Panc1 (cell line): Measurements from ENCODE around the gene A2ML1. TPM values are rescaled to one million over a fixed set of nuclear protein-coding genes. Genes with fewer than 3 reads are reported as not detected.

Experiments used
- ATAC-seq: fragments of 200-7000 bp; cut with Tn5 transposase; 2 replicates; pipeline ENCODE4 v1.9.1; 2020; ENCODE audit warnings: mild to moderate bottlenecking, moderate library complexity
- BruUV-seq: library from RNA; stranded (reverse); fragments of 400-500 nt; replicated peaks from 2 replicates; lab custom pipeline; 2021; lab: Mats Ljungman, UMichigan
- CTCF ChIA-PET: fragments of 300-600 bp; sonication (Branson Sonifier 250); formaldehyde crosslinking; loops from one replicate; lab custom pipeline; 2022; ENCODE audit warnings: antibody characterized with exemption; lab: Charles Lee
- POLR2A ChIA-PET: fragments of 300-600 bp; sonication (Branson Sonifier 250); formaldehyde crosslinking; loops from one replicate; lab custom pipeline; 2022; ENCODE audit warnings: antibody characterized with exemption; lab: Charles Lee
- DNase-seq: peaks from one replicate; pipeline ENCODE4 v3.0.0-alpha.2; 2010; ENCODE audit warnings: low read depth, low spot score
- H3K27ac ChIP-seq: 2 replicates; pipeline ENCODE4 v1.5.1; 2011; ENCODE audit warnings: mild to moderate bottlenecking, low read length, inconsistent platforms
- H3K27me3 ChIP-seq: fragments of 200-500 bp; sonication (Bioruptor generic); 2 replicates; pipeline ENCODE4 v1.6.0; 2014; ENCODE audit warnings: low read length, inconsistent platforms; ENCODE audit not compliant: control insufficient read depth, insufficient read depth
- H3K36me3 ChIP-seq: fragments of 200-500 bp; sonication (Bioruptor generic); 2 replicates; pipeline ENCODE4 v1.5.1; 2014; ENCODE audit warnings: inconsistent platforms, mild to moderate bottlenecking, low read length, moderate library complexity; ENCODE audit not compliant: control insufficient read depth, insufficient read depth
- H3K4me1 ChIP-seq: 2 replicates; pipeline ENCODE4 v1.5.1; 2011; ENCODE audit warnings: inconsistent platforms, mild to moderate bottlenecking, low read length, moderate library complexity; ENCODE audit not compliant: control insufficient read depth, insufficient read depth
- H3K4me3 ChIP-seq, 2 experiments: 2 replicates each; pipeline ENCODE4 v1.5.1; 2011 to 2012; ENCODE audit warnings: low read depth in 2 of 2, low read length in 2 of 2, mild to moderate bottlenecking in 2 of 2, inconsistent platforms in 1 of 2, moderate library complexity in 1 of 2
- H3K9me3 ChIP-seq: fragments of 200-500 bp; sonication (Bioruptor generic); 2 replicates; pipeline ENCODE4 v1.5.1; 2014; ENCODE audit warnings: low read depth, mild to moderate bottlenecking, inconsistent platforms, low read length, moderate library complexity; ENCODE audit not compliant: control insufficient read depth, insufficient read depth
- CTCF ChIP-seq: fragments of 450-650 bp; IDR thresholded peaks from 2 replicates; pipeline ENCODE4 v1.5.1; 2017; ENCODE audit warnings: mild to moderate bottlenecking
- POLR2AphosphoS5 ChIP-seq: IDR thresholded peaks from 2 replicates; pipeline ENCODE4 v1.6.1; 2012; ENCODE audit warnings: mild to moderate bottlenecking, low read depth, low read length, moderate library complexity
- REST ChIP-seq, 2 experiments: IDR thresholded peaks; 2 replicates each; pipeline ENCODE4 v1.6.1; 2011 to 2012; ENCODE audit warnings: low read depth in 2 of 2, control low read depth in 1 of 2, low read length in 1 of 2, mild to moderate bottlenecking in 1 of 2, moderate library complexity in 1 of 2; ENCODE audit not compliant: insufficient read depth in 1 of 2
- SIN3A ChIP-seq: IDR thresholded peaks from 2 replicates; pipeline ENCODE4 v1.6.1; 2012; ENCODE audit warnings: low read depth, mild to moderate bottlenecking, low read length, moderate library complexity, borderline replicate concordance; ENCODE audit not compliant: insufficient read depth
- TCF7L2 ChIP-seq: IDR thresholded peaks from 2 replicates; pipeline ENCODE4 v1.6.1; 2011; ENCODE audit warnings: mild to moderate bottlenecking, low read depth, low read length, inconsistent platforms
- in situ Hi-C: cut with HindIII; loops from 2 replicates; pipeline ENCODE4 v1.10.0; 2016; ENCODE audit warnings: low sequenced_read_pairs, low pct_unique_long_range_greater_than_20kb
- intact Hi-C: fragments of 100-400 bp; cut with micrococcal nuclease; formaldehyde crosslinking; loops from one replicate; pipeline ENCODE4 v1.10.0; 2022; ENCODE audit not compliant: unreplicated experiment
- total RNA-seq: library from RNA; stranded (reverse); gene quantifications from one replicate; pipeline ENCODE4 v1.2.1, GENCODE V29; 2021; ENCODE audit not compliant: unreplicated experiment

Gene A2ML1
- total RNA-seq, 1 experiment from 2014 or later: not detected

DNA sequence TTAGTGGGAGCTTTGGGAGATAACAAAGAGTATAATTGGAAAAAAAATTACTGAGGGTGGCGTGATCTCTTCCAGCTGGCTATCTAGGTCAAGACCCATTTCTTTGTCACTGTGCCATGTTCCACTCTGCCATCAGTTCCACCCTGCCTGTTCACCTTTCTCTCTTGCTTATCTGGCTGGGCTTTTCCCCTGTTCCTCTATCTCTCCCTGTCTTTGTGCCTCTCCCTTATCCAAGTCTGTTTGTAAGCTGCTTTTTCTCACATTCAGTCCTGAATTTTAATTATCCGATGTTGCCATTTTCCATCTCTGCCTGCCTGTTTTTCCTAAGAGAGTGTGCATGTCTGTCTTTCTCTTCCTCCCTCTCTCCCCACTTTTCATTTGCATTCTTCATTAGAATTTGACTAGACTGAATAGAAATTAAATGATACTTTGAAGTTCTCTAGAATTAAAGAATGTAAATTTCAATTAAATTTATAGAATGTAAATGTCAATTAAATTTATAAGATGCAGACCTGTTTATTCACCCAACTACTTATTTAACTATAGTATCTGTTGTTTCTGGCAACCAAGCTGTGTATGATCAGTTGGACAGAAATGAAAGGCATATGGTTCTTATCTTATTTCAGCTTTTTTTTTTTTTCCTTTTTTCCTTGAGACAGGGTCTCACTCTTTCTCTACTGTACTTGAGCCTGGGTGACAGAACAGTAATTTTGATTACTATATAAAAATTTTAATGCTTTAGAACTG is 40.9 kb upstream of the A2ML1 start:
- BruUV-seq: no TSS peak
- CTCF ChIA-PET: no interaction called here
- no peak overlapping the region for H3K4me3 ChIP-seq
- POLR2A ChIA-PET: interaction anchor here (0.5 kb wide), 1 partner anchor 96 kb away, joined by 3 read pairs; no protein-coding TSS in a partner anchor
- H3K27me3 ChIP-seq: no peaks in the 10 kb centered on the region
- ATAC-seq: no peak
- no peaks in the 10 kb centered on the region for H3K9me3 ChIP-seq
- intact Hi-C loops: loop anchor here (10.0 kb wide), 1 partner anchor 113 kb away; no protein-coding TSS in a partner anchor
- H3K27ac ChIP-seq: no peak overlapping the region
- in situ Hi-C loops: no loop called here
- no peaks in the 10 kb centered on the region; the same call in 1 of the 2 replicates for H3K36me3 ChIP-seq
- TF ChIP-seq SIN3A: no peak
- TF ChIP-seq POLR2AphosphoS5: no peak
- no peak for DNase-seq
- H3K4me1 ChIP-seq: no peaks in the 10 kb centered on the region

DNA sequence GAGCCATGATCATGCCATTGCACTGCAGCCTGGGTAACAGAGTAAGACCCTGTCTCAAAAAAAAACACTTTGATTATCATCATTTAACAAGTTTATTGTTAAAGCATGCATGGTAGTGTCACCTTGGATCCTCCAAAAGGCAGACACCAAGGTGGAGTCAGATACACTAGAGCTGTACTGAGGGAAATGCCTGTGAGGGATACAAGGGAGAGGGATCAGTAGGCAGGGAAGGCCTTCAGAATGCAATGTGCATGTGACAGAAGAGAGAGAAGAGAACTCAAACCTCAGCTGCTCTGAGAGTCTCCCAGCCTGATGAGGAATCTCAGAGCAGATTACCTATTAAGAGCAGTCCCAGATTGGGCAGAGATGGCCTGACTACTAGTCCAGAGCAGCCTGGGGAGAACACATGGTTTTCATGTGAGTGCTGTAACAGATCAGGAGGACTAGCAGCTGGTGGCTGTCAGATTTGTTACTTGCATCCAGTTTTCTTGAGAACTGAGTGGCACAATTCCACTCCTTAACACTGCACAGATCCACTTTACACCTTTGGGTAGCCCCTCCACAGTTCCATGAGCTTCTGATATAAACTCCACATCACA is 38.0 kb upstream of the A2ML1 start:
- Histone ChIP-seq H3K9me3 (no peaks in the 10 kb centered on the region), H3K27ac (no peak overlapping the region), H3K36me3 (no peaks in the 10 kb centered on the region; the same call in 1 of the 2 replicates), H3K4me1 (no peaks in the 10 kb centered on the region), H3K4me3 (no peak overlapping the region), H3K27me3 (no peaks in the 10 kb centered on the region)
- in situ Hi-C loops (no loop called here), intact Hi-C loops (loop anchor here (10.0 kb wide), 1 partner anchor 110 kb away; no protein-coding TSS in a partner anchor)
- BruUV-seq: no TSS peak
- DNase-seq (no peak), ATAC-seq (no peak)
- no peak for TF ChIP-seq REST (IDR thresholded peaks at IDR 0.05; ENCODE audit: insufficient read depth in 1 of 2, low read depth in 2 of 2, low read length in 1 of 2)
- no peak for TF ChIP-seq SIN3A
- TF ChIP-seq TCF7L2: no peak
- no peak for TF ChIP-seq POLR2AphosphoS5
- TF ChIP-seq CTCF: no peak
- POLR2A ChIA-PET: no interaction called here
- CTCF ChIA-PET: no interaction called here
